ENCODE results near the gene CDH8.
"Not testable (repeated sequence)": the region's sequence is repeated elsewhere in the genome, so short reads cannot be mapped to it uniquely, and the experiment has no call there.

CDH8 gene

GRCh38 chr16:61936522-61936921 lies 99.7 kb downstream of the CDH8 start:
- peak; percentile 45 for DNase-seq (ENCODE audit: low spot score)

- peak; percentile 33 for DNase-seq (ENCODE audit: low spot score)
Observed at GRCh38 chr16:61934601-61935000, 101.6 kb downstream of the CDH8 start.

GRCh38 chr16:61929776-61930175 lies 106.5 kb downstream of the CDH8 start:
- no peak for DNase-seq (ENCODE audit: low spot score)

- DNase-seq (ENCODE audit: low spot score) = no peak
Observed at GRCh38 chr16:61926766-61927165, 109.5 kb downstream of the CDH8 start.

- DNase-seq (ENCODE audit: low spot score) = no peak
Observed at GRCh38 chr16:61923629-61924028, 112.6 kb downstream of the CDH8 start.

- DNase-seq (ENCODE audit: low spot score) = no peak
Observed at GRCh38 chr16:61921373-61921772, 114.9 kb downstream of the CDH8 start.

- DNase-seq (ENCODE audit: low spot score) = not testable (repeated sequence)
Observed at GRCh38 chr16:61917865-61918826, 118.1 kb downstream of the CDH8 start.

- no peak for DNase-seq (ENCODE audit: low spot score)
Observed at GRCh38 chr16:61915569-61915968, 120.7 kb downstream of the CDH8 start.

GRCh38 chr16:61909074-61909473 lies 127.2 kb downstream of the CDH8 start:
- DNase-seq (ENCODE audit: low spot score) = peak; percentile 8

- peak; percentile 11 for DNase-seq (ENCODE audit: low spot score)
Observed at GRCh38 chr16:61908426-61908825, 127.8 kb downstream of the CDH8 start.

GRCh38 chr16:61901689-61902088 lies 134.5 kb downstream of the CDH8 start:
- DNase-seq (ENCODE audit: low spot score) = no peak

- no peak for DNase-seq (ENCODE audit: low spot score)
Observed at GRCh38 chr16:61900482-61900881, 135.8 kb downstream of the CDH8 start.

- no peak for DNase-seq (ENCODE audit: low spot score)
Observed at GRCh38 chr16:61897657-61898056, 138.6 kb downstream of the CDH8 start.

GRCh38 chr16:61892531-61892930 lies 143.7 kb downstream of the CDH8 start:
- no peak for DNase-seq (ENCODE audit: low spot score)

GRCh38 chr16:61891460-61891859 lies 144.8 kb downstream of the CDH8 start:
- no peak for DNase-seq (ENCODE audit: low spot score)

GRCh38 chr16:61890386-61890785 lies 145.9 kb downstream of the CDH8 start:
- DNase-seq (ENCODE audit: low spot score) = no peak

GRCh38 chr16:61887903-61888302 lies 148.3 kb downstream of the CDH8 start:
- DNase-seq (ENCODE audit: low spot score) = peak; percentile 63

- no peak for DNase-seq (ENCODE audit: low spot score)
Observed at GRCh38 chr16:61885343-61885742, 150.9 kb downstream of the CDH8 start.

- DNase-seq (ENCODE audit: low spot score) = no peak
Observed at GRCh38 chr16:61879306-61879705, 156.9 kb downstream of the CDH8 start.

- no peak for DNase-seq (ENCODE audit: low spot score)
Observed at GRCh38 chr16:61877436-61877835, 158.8 kb downstream of the CDH8 start.

GRCh38 chr16:61872778-61873119 lies 163.5 kb downstream of the CDH8 start:
- no peak for DNase-seq (ENCODE audit: low spot score)

- no peak for DNase-seq (ENCODE audit: low spot score)
Observed at GRCh38 chr16:61871837-61872777, 164.1 kb downstream of the CDH8 start.

All from globus pallidus (tissue), 1 donor.